Fibroblast of lung (primary cell): ENCODE results near the gene TRIM67. TPM values are rescaled to one million over a fixed set of nuclear protein-coding genes. Genes with fewer than 3 reads are reported as not detected.
A peak's percentile ranks its signal among the peaks of the same experiment; 100 is the strongest.

Experiments used
- DNase-seq, 2 donors: peaks; one replicate each; pipeline versions ENCODE4 v3.0.0 to v3.0.0-alpha.2; 2010; ENCODE audit warnings: low read depth in 2 of 2
- H2AFZ ChIP-seq: 2 replicates; pipeline ENCODE4 v1.5.1; 2012; ENCODE audit warnings: low read length, control low read depth, inconsistent platforms
- H3K27ac ChIP-seq: 2 replicates; pipeline ENCODE4 v1.5.1; 2011; ENCODE audit warnings: low read length, control low read depth; ENCODE audit not compliant: insufficient read depth
- H3K27me3 ChIP-seq: 2 replicates; pipeline ENCODE4 v1.5.1; 2011; ENCODE audit warnings: mild to moderate bottlenecking, low read length; ENCODE audit not compliant: control insufficient read depth, insufficient read depth
- H3K36me3 ChIP-seq: 2 replicates; pipeline ENCODE4 v1.5.1; 2011; ENCODE audit warnings: low read length; ENCODE audit not compliant: control insufficient read depth, insufficient read depth
- H3K4me1 ChIP-seq: 2 replicates; pipeline ENCODE4 v1.5.1; 2011; ENCODE audit warnings: low read length; ENCODE audit not compliant: control insufficient read depth, insufficient read depth; ENCODE audit errors: extremely low read depth
- H3K4me2 ChIP-seq: 2 replicates; pipeline ENCODE4 v1.5.1; 2011; ENCODE audit warnings: low read length, control low read depth; ENCODE audit not compliant: insufficient read depth; ENCODE audit errors: extremely low read depth
- H3K4me3 ChIP-seq, 4 experiments: fragments of 200-600 bp in 1 of 4; sonication (generic) in 1 of 4; replicated peaks in 1 of 4; 2 replicates each; pipeline ENCODE4 v1.5.1; 2011 to 2016; ENCODE audit warnings: low read length in 4 of 4, low read depth in 3 of 4, mild to moderate bottlenecking in 3 of 4, control low read depth in 2 of 4, inconsistent platforms in 1 of 4, mixed read lengths in 1 of 4; ENCODE audit not compliant: insufficient read depth in 1 of 4; ENCODE audit errors: control extremely low read depth in 1 of 4
- H3K79me2 ChIP-seq: 2 replicates; pipeline ENCODE4 v1.5.1; 2012; ENCODE audit warnings: mild to moderate bottlenecking, low read length, inconsistent platforms; ENCODE audit not compliant: control insufficient read depth, insufficient read depth
- H3K9ac ChIP-seq: 2 replicates; pipeline ENCODE4 v1.5.1; 2011; ENCODE audit warnings: mild to moderate bottlenecking, low read length, control low read depth; ENCODE audit not compliant: insufficient read depth
- H3K9me3 ChIP-seq: 2 replicates; pipeline ENCODE4 v1.5.1; 2012; ENCODE audit warnings: low read depth, low read length; ENCODE audit not compliant: control insufficient read depth, insufficient read depth
- H4K20me1 ChIP-seq: 2 replicates; pipeline ENCODE4 v1.5.1; 2011; ENCODE audit warnings: low read length; ENCODE audit not compliant: control insufficient read depth, insufficient read depth; ENCODE audit errors: extremely low read depth
- EZH2 ChIP-seq: IDR thresholded peaks from 2 replicates; pipeline ENCODE4 v1.5.1; 2012; ENCODE audit warnings: low read length, control low read depth, mild to moderate bottlenecking; ENCODE audit errors: missing control alignments
- polyA minus RNA-seq: library from RNA; depleted of rRNA, polyadenylated mRNA; stranded (reverse); fragments of >200 nt; gene quantifications from 2 replicates; pipeline ENCODE4 v1.2.3, GENCODE V29; 2011; ENCODE audit warnings: low replicate concordance
- polyA plus RNA-seq, 2 donors: library from polyadenylated mRNA; depleted of rRNA in 1 of 2; stranded (reverse) in 1 of 2; unstranded in 1 of 2; fragments of >200 nt; gene quantifications; 2 replicates each; pipeline ENCODE4 v1.2.1, GENCODE V29; 2011 to 2012; ENCODE audit warnings: missing spikeins in 1 of 2
- total RNA-seq: library from RNA; depleted of rRNA; stranded (reverse); fragments of >200 nt; gene quantifications from 2 replicates; pipeline ENCODE4 v1.2.1, GENCODE V29; 2014
- TF ChIP-seq, protein P1 (sequence below), 2 donors: IDR thresholded peaks in 1 of 2; conservative IDR thresholded peaks in 1 of 2; 1 replicate in 1 of 2; 2 replicates in 1 of 2; pipeline ENCODE4 v1.5.1; 2011 to 2012; ENCODE audit warnings: low read length in 2 of 2, control low read depth in 1 of 2, inconsistent platforms in 1 of 2, low read depth in 1 of 2, mild to moderate bottlenecking in 1 of 2

The TRIM67 gene
- total RNA-seq (under 0.01 and 0.17 TPM in 2 replicates), polyA plus RNA-seq (0.02 TPM in 2 replicates), polyA minus RNA-seq (not detected in 2 replicates)
- polyA plus RNA-seq (2012), result 0.03 TPM in 1 of 2 replicates, not detected in the other

DNA sequence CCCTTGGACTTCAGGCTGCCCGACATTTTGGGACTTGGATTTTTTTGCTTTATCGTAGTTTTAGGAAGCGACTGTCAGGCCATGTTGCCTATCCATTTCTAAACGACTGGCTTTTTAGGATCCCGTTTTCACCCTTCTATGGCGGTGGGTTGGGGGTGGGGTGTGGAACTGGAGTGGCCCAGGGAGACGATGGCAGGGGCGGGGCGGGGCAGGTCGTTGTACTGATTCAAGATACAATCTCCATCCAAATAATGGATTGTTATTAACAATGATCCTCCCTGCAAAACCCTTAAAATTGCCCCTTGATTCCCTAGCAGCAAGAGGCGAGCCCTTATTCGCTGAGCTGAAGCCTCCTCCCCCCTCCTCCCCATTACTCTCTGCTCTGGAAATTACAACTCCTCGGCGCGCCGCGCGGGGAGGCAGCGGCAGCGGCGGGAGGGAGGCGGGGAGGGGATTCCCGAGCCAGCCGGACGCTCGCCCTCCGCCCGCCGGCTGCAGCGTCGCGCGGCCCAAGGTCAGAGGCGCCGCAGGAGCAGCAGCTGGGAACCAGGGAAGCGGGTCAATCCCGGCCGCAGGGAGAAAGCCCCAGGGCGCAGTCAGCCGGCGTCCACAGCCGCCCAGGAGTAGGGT, at the start of gene TRIM67:
Gene TRIM67 (plus strand): TSS at position 392 of the 630 bp plus-strand sequence. CDS start 912 bp downstream, outside the sequence.
- H3K27me3 ChIP-seq, result peaks cover 30% of the 10 kb centered on the region
- H3K4me2 ChIP-seq, result peak within 1 kb of the TSS; percentile 75
- no peak within 1 kb of the TSS for H3K9ac ChIP-seq
- H3K9me3 ChIP-seq, result no peaks in the 10 kb centered on the region
- H4K20me1 ChIP-seq, result no peaks in the 10 kb centered on the region
- peak; percentile 7 to 11 for DNase-seq
- H3K27ac ChIP-seq, result no peak within 1 kb of the TSS
- H3K4me3 ChIP-seq, result peak within 1 kb of the TSS in 2 of 4 experiments; percentile 21 to 33
- peaks cover 4% of the 10 kb centered on the region for H3K4me1 ChIP-seq
- H3K36me3 ChIP-seq, result no peaks in the 10 kb centered on the region
- no peaks in the 10 kb centered on the region for H3K79me2 ChIP-seq
- TF ChIP-seq, protein P1, sequence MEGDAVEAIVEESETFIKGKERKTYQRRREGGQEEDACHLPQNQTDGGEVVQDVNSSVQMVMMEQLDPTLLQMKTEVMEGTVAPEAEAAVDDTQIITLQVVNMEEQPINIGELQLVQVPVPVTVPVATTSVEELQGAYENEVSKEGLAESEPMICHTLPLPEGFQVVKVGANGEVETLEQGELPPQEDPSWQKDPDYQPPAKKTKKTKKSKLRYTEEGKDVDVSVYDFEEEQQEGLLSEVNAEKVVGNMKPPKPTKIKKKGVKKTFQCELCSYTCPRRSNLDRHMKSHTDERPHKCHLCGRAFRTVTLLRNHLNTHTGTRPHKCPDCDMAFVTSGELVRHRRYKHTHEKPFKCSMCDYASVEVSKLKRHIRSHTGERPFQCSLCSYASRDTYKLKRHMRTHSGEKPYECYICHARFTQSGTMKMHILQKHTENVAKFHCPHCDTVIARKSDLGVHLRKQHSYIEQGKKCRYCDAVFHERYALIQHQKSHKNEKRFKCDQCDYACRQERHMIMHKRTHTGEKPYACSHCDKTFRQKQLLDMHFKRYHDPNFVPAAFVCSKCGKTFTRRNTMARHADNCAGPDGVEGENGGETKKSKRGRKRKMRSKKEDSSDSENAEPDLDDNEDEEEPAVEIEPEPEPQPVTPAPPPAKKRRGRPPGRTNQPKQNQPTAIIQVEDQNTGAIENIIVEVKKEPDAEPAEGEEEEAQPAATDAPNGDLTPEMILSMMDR (conservative IDR thresholded peaks at IDR 0.05 in 1 of 2, IDR thresholded peaks at IDR 0.05 in 1 of 2; ENCODE audit: low read depth in 1 of 2, low read length in 2 of 2), result no peak
- TF ChIP-seq EZH2, result peak; percentile 20
- no peak within 1 kb of the TSS for H2AFZ ChIP-seq

DNA sequence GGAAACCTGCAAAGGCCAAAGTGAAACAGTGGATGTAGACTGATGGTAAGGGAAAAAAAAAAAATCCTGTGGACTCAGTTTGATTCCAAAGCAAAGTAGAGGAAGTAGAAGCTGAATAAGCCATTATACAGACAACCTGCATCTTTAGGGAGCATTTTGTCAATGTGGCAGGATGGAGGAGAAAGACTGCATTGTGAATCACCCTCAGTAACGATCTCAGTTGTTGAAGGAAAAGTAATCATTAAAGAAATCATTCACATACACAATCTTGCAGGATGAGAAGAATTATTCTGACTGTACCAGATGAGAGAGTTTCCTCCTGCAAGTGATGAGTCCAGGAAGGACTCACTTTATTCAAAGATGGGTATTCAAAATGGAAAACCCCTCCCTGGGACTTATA, 45.1 kb upstream of the TRIM67 start:
- Histone ChIP-seq H3K27ac (no peak overlapping the region), H2AFZ (no peak overlapping the region), H4K20me1 (no peaks in the 10 kb centered on the region), H3K36me3 (no peaks in the 10 kb centered on the region), H3K4me1 (no peaks in the 10 kb centered on the region), H3K27me3 (no peaks in the 10 kb centered on the region), H3K9me3 (no peaks in the 10 kb centered on the region), H3K79me2 (no peaks in the 10 kb centered on the region), H3K4me2 (no peak overlapping the region), H3K4me3 (no peak overlapping the region), H3K9ac (no peak overlapping the region)
- DNase-seq, result no peak
- TF ChIP-seq, protein P1 (conservative IDR thresholded peaks at IDR 0.05 in 1 of 2, IDR thresholded peaks at IDR 0.05 in 1 of 2; ENCODE audit: low read depth in 1 of 2, low read length in 2 of 2), result no peak
- no peak for TF ChIP-seq EZH2

DNA sequence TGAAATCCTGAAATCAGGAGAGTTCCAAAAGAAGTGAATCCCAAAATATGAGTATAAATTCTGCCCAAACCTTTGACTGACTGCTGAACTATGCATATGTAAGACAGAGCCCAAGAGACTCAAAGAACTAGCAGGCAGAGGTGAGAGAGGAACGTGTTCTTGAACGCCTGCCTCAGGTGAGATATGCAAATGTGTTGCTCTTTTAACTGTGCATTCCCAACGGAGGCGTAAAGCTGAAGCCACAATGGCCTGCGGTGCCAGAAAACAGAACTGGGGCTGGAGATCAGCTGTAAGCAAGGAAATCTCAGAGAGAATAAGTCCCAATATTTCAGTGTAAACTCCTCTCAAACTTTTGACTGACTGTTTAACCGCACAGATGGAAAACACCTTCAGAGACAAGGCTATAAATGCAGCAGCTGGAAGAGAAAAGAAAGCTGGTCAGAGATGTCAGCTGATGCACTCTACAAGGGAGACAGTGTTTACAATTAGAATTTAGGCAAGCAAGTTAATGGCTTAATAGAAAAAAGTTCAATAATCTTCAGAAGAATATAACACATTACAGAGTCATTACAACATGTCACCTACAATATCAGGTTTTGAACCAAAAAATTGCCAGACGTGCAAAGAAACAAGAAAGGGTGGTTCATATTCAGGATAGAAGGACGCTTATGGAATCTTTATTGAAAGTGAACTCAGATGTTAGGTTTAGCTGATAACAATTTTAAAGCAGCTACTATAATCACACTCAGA, 43.0 kb upstream of the TRIM67 start:
- H3K27ac ChIP-seq, result no peak overlapping the region
- no peaks in the 10 kb centered on the region for H3K36me3 ChIP-seq
- no peak overlapping the region for H2AFZ ChIP-seq
- TF ChIP-seq EZH2, result no peak
- TF ChIP-seq, protein P1 (conservative IDR thresholded peaks at IDR 0.05 in 1 of 2, IDR thresholded peaks at IDR 0.05 in 1 of 2; ENCODE audit: low read depth in 1 of 2, low read length in 2 of 2), result no peak
- H3K9me3 ChIP-seq, result no peaks in the 10 kb centered on the region
- no peaks in the 10 kb centered on the region for H3K79me2 ChIP-seq
- no peaks in the 10 kb centered on the region for H4K20me1 ChIP-seq
- no peaks in the 10 kb centered on the region for H3K27me3 ChIP-seq
- no peak for DNase-seq
- no peaks in the 10 kb centered on the region for H3K4me1 ChIP-seq
- no peak overlapping the region for H3K4me3 ChIP-seq
- H3K4me2 ChIP-seq, result no peak overlapping the region
- no peak overlapping the region for H3K9ac ChIP-seq
